Measurements from ENCODE around the gene PRKCB.
"Not testable (repeated sequence)": the region's sequence is repeated elsewhere in the genome, so short reads cannot be mapped to it uniquely, and the experiment has no call there.

The PRKCB gene

GRCh38 chr16:23902748-23903414 lies 67.1 kb downstream of the PRKCB start:
- DNase-seq: no peak

- peak; percentile 83 for DNase-seq
These were observed 69.2 kb downstream of the PRKCB start for GRCh38 chr16:23905027-23905426.

- DNase-seq: no peak
These were observed 71.7 kb downstream of the PRKCB start for GRCh38 chr16:23907457-23907902.

GRCh38 chr16:23907903-23908302 lies 72.1 kb downstream of the PRKCB start:
- DNase-seq: no peak

GRCh38 chr16:23908790-23909189 lies 73.0 kb downstream of the PRKCB start:
- DNase-seq: no peak

- no peak for DNase-seq
These were observed 74.1 kb downstream of the PRKCB start for GRCh38 chr16:23909792-23910418.

GRCh38 chr16:23914946-23915530 lies 79.3 kb downstream of the PRKCB start:
- no peak for DNase-seq

GRCh38 chr16:23916552-23916951 lies 80.8 kb downstream of the PRKCB start:
- not testable (repeated sequence) for DNase-seq

GRCh38 chr16:23917621-23918020 lies 81.8 kb downstream of the PRKCB start:
- DNase-seq: no peak

- no peak for DNase-seq
These were observed 84.7 kb downstream of the PRKCB start for GRCh38 chr16:23920446-23920845.

GRCh38 chr16:23920899-23921298 lies 85.1 kb downstream of the PRKCB start:
- DNase-seq: no peak

- DNase-seq: no peak
These were observed 86.6 kb downstream of the PRKCB start for GRCh38 chr16:23922406-23922805.

GRCh38 chr16:23924128-23924527 lies 88.3 kb downstream of the PRKCB start:
- DNase-seq: no peak

GRCh38 chr16:23927796-23928195 lies 92.0 kb downstream of the PRKCB start:
- DNase-seq: no peak

GRCh38 chr16:23929237-23929636 lies 93.5 kb downstream of the PRKCB start:
- DNase-seq: no peak

- no peak for DNase-seq
These were observed 94.1 kb downstream of the PRKCB start for GRCh38 chr16:23929856-23930255.

- DNase-seq: no peak
These were observed 95.0 kb downstream of the PRKCB start for GRCh38 chr16:23930791-23931190.

GRCh38 chr16:23931199-23931598 lies 95.4 kb downstream of the PRKCB start:
- no peak for DNase-seq

GRCh38 chr16:23933650-23934049 lies 97.9 kb downstream of the PRKCB start:
- not testable (repeated sequence) for DNase-seq

GRCh38 chr16:23934610-23935236 lies 98.9 kb downstream of the PRKCB start:
- no peak for DNase-seq

GRCh38 chr16:23940111-23940510 lies 104.3 kb downstream of the PRKCB start:
- DNase-seq: no peak

GRCh38 chr16:23941025-23941424 lies 105.2 kb downstream of the PRKCB start:
- DNase-seq: no peak

- DNase-seq: no peak
These were observed 106.3 kb downstream of the PRKCB start for GRCh38 chr16:23941963-23942564.
